Natural killer cell treated with Interleukin-12 subunit alpha and Interleukin-12 subunit beta and Interleukin-15 and Interleukin-18, amount 100 ng/mL, for 72 hours (primary cell): ENCODE results near the gene FHL2. TPM values are rescaled to one million over a fixed set of nuclear protein-coding genes. Genes with fewer than 3 reads are reported as not detected.
"Not testable (repeated sequence)": the region's sequence is repeated elsewhere in the genome, so short reads cannot be mapped to it uniquely, and the experiment has no call there.

Source experiments
- ATAC-seq, 2 donors: fragments of 150-1000 bp; cut with Tn5 transposase in 1 of 2; sonication (Bioruptor Pico), chemical (Tn5 transposase) in 1 of 2; 2 replicates each; pipeline ENCODE4 v1.10.0; 2021
- DNase-seq: peaks from one replicate; pipeline ENCODE4 v3.0.0; 2022; ENCODE audit warnings: low spot score
- H3K27ac Mint-ChIP-seq, 2 donors: 1 replicate in 1 of 2; 2 replicates in 1 of 2; pipeline ENCODE4 v1.8.0; 2022; ENCODE audit warnings: mixed read lengths in 2 of 2, mild to moderate bottlenecking in 1 of 2, moderate library complexity in 1 of 2
- H3K27me3 Mint-ChIP-seq, 2 donors: 1 replicate in 1 of 2; 2 replicates in 1 of 2; pipeline ENCODE4 v1.8.0; 2022; ENCODE audit warnings: mixed read lengths in 2 of 2
- H3K36me3 Mint-ChIP-seq: one replicate; pipeline ENCODE4 v1.8.0; 2022; ENCODE audit warnings: mixed read lengths
- H3K4me1 Mint-ChIP-seq, 2 donors: 1 replicate in 1 of 2; 2 replicates in 1 of 2; pipeline ENCODE4 v1.8.0; 2022; ENCODE audit warnings: low read depth in 2 of 2, mixed read lengths in 2 of 2, mild to moderate bottlenecking in 1 of 2
- H3K4me3 Mint-ChIP-seq: one replicate; pipeline ENCODE4 v1.8.0; 2022; ENCODE audit warnings: mixed read lengths
- H3K9me3 Mint-ChIP-seq: 2 replicates; pipeline ENCODE4 v1.8.0; 2022; ENCODE audit warnings: mixed read lengths
- total RNA-seq, 2 donors: library from RNA; stranded (reverse); gene quantifications; one replicate each; pipeline ENCODE4 v1.2.3, GENCODE V29; 2022

FHL2 gene
- total RNA-seq, 2 donors from 2014 or later, result 0.95 TPM; not detected in 1

DNA sequence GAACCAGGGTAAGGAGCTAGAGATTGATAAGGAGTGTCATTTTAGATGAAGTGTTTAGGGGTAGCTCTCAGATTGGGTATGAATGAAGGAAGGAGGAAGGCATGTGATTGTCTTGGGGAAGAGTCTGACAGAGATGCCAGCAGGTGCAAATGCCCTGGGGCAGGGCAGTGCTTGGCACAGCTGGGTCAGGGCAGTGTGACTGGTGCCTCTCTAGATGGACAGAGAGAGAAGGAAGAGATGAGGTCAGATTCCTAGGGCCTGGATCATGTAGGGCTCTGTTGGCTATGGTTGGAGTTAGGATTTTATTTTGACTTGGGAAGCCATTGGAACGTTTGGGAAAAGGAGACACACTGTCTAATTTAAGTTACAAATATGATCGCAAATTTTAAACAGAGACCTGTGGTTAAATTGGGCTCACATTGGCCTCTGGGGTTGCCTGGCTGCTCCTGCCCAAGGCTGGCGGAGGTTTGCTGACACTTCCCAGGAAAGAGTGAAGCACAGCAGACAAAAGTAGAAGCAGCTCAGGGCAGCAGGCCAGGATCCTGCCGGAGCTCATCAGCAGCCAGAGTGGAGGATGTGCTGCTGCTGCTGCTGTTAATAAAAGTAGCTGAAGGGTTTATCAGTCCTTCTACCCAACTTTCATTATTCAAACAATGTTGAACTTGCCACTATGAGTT is 32.7 kb upstream of the FHL2 start:
- Mint-ChIP-seq H3K27me3 (peaks cover 14 to 20% of the 10 kb centered on the region in 2 donors), H3K9me3 (no peaks in the 10 kb centered on the region), H3K27ac (no peak overlapping the region), H3K36me3 (no peaks in the 10 kb centered on the region), H3K4me1 (peaks cover 9 to 10% of the 10 kb centered on the region in 2 donors), H3K4me3 (no peak overlapping the region)
- DNase-seq (no peak), ATAC-seq (no peak)

DNA sequence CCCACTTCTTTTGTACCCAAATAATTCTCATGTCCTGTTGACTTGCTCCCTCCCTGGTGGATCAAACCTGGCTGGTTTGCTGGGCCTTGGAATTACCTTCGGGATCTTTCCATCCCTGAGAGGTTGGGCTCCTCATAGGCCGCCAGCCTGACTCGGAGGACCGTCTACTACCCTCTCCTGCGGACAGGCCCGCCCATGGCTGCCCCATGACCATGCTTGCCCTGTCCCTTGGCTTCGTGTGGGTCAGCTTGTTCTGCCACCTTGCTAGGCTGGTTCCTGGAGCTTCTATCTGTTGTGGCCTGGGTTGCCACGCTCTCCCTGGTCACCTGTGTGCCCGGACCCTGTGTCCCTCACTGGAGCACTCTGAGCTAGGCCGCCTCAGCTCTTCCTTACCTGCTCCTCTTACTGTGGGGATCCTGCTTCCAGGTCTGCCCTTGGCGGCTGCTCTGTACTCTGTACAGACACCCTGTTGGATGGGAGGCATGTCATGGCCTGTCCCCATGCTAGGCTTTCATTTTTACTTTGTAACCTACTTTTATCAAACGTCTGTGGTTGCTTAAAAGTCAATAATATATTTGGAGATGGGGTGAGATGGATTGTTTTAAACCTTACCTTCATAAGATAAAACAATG is 29.7 kb upstream of the FHL2 start:
- H3K9me3 Mint-ChIP-seq, result no peaks in the 10 kb centered on the region
- H3K4me3 Mint-ChIP-seq, result no peak overlapping the region
- ATAC-seq, result peak in 1 of 2 donors; percentile 61
- peaks cover 4 to 17% of the 10 kb centered on the region in 2 donors for H3K27me3 Mint-ChIP-seq
- DNase-seq, result no peak
- H3K4me1 Mint-ChIP-seq, result peaks cover 11 to 17% of the 10 kb centered on the region in 2 donors
- no peaks in the 10 kb centered on the region for H3K36me3 Mint-ChIP-seq
- H3K27ac Mint-ChIP-seq, result no peak overlapping the region

DNA sequence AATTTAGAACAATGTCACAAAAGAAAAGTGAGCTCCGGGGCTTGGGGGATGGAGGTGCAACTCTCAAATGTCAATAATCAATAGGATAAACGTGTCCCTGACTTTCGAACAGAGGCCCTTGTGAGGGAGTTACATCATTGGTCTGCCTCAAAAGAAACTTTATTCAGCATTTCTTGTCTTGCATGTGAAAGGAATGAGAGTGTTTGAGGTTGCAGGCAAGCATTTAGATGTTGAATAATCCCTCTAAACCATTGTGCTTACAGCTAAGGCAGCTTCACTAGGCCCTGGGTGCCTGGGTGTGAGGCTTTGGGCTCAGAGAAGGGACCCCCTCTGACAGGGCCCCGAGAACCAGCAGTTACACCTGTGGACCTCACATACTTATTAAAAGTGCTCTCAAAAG is 28.6 kb upstream of the FHL2 start:
- no peaks in the 10 kb centered on the region for H3K9me3 Mint-ChIP-seq
- no peaks in the 10 kb centered on the region for H3K36me3 Mint-ChIP-seq
- H3K4me1 Mint-ChIP-seq, result peaks cover 11 to 17% of the 10 kb centered on the region in 2 donors
- peaks cover 12 to 22% of the 10 kb centered on the region in 2 donors for H3K27me3 Mint-ChIP-seq
- DNase-seq, result no peak
- no peak overlapping the region for H3K4me3 Mint-ChIP-seq
- no peak for ATAC-seq
- H3K27ac Mint-ChIP-seq, result no peak overlapping the region

DNA sequence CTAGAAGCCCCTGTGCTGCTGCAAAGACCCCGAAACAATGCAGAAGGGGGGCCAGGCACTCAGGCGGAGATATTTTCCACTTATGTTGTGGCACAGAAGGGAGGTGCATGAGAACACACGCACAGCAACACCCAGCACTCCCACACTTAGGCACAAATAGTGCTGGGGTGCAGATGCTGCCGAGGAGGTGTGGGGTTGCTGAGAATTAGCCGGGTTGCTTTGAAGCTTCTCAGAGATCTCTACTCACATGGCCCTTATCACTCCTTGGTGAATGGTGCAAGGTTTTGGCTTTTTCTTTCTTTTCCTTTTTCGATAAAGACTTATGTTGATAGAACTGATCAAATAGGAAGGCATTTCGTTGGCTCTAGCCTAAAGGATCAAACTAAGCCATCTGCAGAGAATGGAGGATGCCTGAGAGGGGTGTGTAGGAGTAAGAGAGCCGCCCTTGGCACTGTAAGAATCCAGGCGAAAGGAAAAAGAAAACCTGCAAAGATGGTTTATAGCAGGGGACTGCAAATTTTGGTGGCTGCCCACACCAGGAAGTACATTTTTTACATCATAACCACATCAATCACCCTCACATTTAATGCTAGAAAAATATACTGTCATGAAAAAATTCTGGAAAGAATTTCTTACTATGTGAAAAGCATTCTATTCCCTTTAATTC is 27.9 kb upstream of the FHL2 start:
- peaks cover 12 to 24% of the 10 kb centered on the region in 2 donors for H3K27me3 Mint-ChIP-seq
- ATAC-seq (no peak), DNase-seq (no peak)
- peaks cover 11 to 17% of the 10 kb centered on the region in 2 donors for H3K4me1 Mint-ChIP-seq
- no peaks in the 10 kb centered on the region for H3K36me3 Mint-ChIP-seq
- peak overlapping the region; percentile 10 for H3K4me3 Mint-ChIP-seq
- H3K27ac Mint-ChIP-seq, result no peak overlapping the region
- no peaks in the 10 kb centered on the region for H3K9me3 Mint-ChIP-seq

DNA sequence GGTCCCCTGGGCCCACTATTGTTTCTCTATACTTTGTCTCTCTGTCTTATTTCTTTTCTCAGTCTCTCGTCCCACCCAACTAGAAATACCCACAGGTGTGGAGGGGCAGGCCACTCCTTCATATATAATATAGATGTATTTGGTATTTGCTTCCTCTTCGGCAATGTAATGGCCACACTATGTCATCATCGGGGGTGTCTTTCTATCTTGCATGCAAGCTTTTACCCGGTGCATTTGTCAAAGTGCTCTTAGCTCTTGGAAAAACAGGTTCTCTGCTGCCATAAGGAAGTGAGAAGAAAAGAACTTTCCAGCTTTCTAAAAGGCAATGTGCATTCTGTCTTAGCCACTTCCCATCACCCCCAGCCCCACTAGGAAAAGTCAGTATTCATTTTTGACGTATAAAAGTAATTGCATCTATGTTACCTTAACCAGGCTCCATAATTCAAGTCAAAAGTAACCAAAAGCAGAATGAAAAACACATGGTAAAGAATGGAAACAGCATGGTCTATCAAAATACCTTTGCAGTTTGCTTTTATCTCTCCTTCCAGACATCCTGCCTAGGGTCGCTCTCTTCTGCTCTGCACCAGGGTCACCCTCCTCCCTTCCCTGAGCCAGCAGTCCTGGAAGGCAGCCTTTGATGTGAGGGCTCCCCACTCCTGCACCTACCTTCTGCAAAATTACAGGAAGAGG is 27.2 kb upstream of the FHL2 start:
- DNase-seq (no peak), ATAC-seq (no peak)
- H3K4me1 Mint-ChIP-seq, result peaks cover 11 to 17% of the 10 kb centered on the region in 2 donors
- H3K9me3 Mint-ChIP-seq, result no peaks in the 10 kb centered on the region
- H3K27ac Mint-ChIP-seq, result no peak overlapping the region
- H3K4me3 Mint-ChIP-seq, result no peak overlapping the region
- H3K36me3 Mint-ChIP-seq, result no peaks in the 10 kb centered on the region
- H3K27me3 Mint-ChIP-seq, result peaks cover 12 to 22% of the 10 kb centered on the region in 2 donors

DNA sequence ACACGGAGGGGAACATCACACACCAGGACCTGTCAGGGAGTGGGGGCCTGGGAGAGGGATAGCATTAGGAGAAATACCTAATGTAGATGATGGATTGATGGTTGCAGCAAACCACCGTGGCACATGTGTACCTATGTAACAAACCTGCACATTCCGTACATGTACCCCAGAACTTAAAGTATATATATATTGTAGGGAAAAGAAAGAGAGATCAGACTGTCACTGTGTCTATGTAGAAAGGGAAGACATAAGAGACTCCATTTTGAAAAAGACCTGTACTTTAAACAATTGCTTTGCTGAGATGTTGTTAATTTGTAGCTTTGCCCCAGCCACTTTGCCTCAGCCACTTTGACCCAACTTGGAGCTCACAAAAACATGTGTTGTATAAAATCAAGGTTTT is 26.0 kb upstream of the FHL2 start:
- H3K4me3 Mint-ChIP-seq, H3K27ac Mint-ChIP-seq, ATAC-seq, DNase-seq, H3K9me3 Mint-ChIP-seq, H3K36me3 Mint-ChIP-seq: not testable (repeated sequence)
- Mint-ChIP-seq H3K27me3 (peaks cover 12 to 25% of the 10 kb centered on the region in 2 donors), H3K4me1 (peaks cover 11 to 17% of the 10 kb centered on the region in 2 donors)

DNA sequence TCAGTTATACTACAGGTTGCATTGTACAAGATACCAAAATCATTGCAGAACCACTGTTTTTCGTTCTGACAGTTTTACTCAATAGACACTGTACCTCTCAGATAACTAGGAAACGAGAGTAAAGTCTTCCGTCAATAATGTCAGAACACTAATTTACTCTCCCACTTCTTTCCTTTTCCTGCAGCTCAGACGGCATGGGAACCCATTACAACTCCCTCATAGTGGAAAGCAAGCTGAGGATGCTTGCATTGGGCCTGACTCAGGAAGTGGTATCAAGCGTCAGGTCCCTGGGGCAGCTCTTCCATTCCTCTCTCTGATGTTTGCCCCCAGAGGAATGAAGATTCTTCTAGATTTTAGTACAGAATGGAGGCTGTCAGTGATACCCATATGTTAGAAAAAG is 23.9 kb upstream of the FHL2 start:
- H3K4me1 Mint-ChIP-seq, result peaks cover 11 to 17% of the 10 kb centered on the region in 2 donors
- no peak overlapping the region for H3K27ac Mint-ChIP-seq

DNA sequence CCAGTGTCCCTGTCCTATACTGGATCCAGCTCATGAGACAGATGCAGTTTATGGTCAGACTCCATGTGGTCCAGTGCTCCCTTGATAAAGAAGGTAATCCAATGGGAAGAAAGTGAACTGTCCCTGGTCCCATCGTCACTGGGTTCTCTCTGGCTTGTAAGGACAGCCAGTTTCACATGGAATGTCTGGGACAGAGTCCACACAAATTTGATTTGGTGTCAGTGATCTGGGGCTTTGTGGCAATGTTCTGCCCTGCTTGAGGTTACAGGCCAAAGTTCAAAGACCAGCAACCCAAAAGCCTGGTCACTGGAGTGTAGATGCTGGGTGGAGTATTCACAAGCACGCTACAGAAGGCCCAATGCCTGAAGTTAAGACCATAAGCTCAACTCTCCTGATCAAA is 22.2 kb upstream of the FHL2 start:
- Mint-ChIP-seq H3K27me3 (peaks cover 21 to 33% of the 10 kb centered on the region in 2 donors), H3K4me3 (no peak overlapping the region), H3K4me1 (peaks cover 0 to 3% of the 10 kb centered on the region in 2 donors), H3K27ac (no peak overlapping the region), H3K36me3 (no peaks in the 10 kb centered on the region), H3K9me3 (no peaks in the 10 kb centered on the region)
- ATAC-seq, result no peak
- DNase-seq, result no peak

More for the DNA sequence above, 23.9 kb upstream of the FHL2 start:
- Mint-ChIP-seq H3K27me3 (peaks cover 12 to 28% of the 10 kb centered on the region in 2 donors), H3K36me3 (no peaks in the 10 kb centered on the region), H3K4me3 (no peak overlapping the region), H3K9me3 (no peaks in the 10 kb centered on the region)
- no peak for DNase-seq
- ATAC-seq, result no peak

DNA sequence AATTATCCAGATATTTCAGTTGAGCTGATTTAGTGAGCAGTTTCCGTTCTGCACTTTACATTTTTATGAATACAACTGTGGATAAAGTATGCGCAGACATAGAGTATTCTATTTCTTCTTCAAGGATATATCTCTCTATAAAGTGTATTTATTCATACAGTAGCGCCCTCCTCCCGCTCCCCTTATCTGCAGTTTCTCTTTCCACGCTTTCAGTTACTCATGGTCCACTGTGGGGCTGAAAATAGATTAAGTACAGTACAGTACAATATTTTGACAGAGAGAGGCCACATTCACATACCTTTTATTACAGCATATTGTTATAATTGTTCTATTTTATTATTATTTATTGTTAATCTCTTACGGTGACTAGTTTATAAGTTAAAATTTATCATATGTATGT is 19.7 kb upstream of the FHL2 start:
- H3K36me3 Mint-ChIP-seq, result no peaks in the 10 kb centered on the region
- no peaks in the 10 kb centered on the region for H3K4me1 Mint-ChIP-seq
- H3K27ac Mint-ChIP-seq, result no peak overlapping the region
- DNase-seq, result no peak
- H3K27me3 Mint-ChIP-seq, result peaks cover 26 to 29% of the 10 kb centered on the region in 2 donors
- H3K9me3 Mint-ChIP-seq, result no peaks in the 10 kb centered on the region
- no peak overlapping the region for H3K4me3 Mint-ChIP-seq
- ATAC-seq, result no peak

DNA sequence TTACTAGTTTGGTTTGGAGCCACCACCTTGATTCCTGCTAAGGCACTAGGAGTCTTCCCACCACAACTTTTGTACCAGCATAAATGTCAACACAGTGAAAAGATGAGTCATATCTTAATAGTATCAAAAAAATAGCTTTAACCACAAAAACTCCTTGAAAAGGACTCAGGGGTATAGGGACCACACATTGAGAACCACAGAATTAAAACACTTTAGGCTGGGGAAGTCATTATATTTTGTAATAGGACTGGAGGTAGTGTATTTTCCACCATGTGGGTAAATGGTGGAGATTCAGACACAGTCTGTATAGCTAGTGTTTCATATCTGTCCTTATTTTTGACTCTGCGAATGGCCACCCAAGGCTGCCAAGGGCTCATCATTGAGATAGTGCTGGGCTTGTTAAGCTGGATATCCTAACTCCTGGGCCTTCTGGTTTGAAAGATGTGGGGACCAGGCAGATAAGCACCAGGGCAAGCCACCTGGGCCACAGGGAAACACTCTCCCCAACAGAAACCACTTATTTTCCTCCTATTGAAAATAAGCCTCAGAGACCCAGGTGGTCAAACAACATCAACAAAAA is 19.1 kb upstream of the FHL2 start:
- DNase-seq (no peak), ATAC-seq (peak in 1 of 2 donors; percentile 44)
- Mint-ChIP-seq H3K4me1 (peaks cover 0 to under 1% of the 10 kb centered on the region in 2 donors), H3K27me3 (peaks cover 22 to 25% of the 10 kb centered on the region in 2 donors), H3K27ac (no peak overlapping the region), H3K4me3 (no peak overlapping the region), H3K9me3 (no peaks in the 10 kb centered on the region), H3K36me3 (no peaks in the 10 kb centered on the region)

DNA sequence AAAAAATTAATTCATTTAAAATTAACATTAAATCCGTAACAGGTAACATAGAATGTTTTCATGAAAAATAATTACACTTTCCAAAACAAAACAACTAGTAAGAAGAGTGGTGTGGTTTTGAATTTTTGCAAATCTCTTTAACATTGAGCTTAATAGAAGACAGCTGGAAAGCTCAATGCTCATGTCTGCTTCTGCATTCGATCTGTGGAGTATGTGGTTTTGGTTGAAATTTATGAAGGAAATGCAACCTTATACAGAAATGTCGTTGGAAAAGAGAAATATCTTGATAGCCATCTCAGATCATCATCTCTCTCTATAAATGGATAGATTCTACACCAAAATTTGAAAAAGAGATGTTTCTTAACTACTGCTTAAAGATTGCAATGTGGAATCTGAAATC is 17.3 kb upstream of the FHL2 start:
- Mint-ChIP-seq H3K4me3 (no peak overlapping the region), H3K27me3 (peaks cover 24 to 30% of the 10 kb centered on the region in 2 donors), H3K36me3 (no peaks in the 10 kb centered on the region)

DNA sequence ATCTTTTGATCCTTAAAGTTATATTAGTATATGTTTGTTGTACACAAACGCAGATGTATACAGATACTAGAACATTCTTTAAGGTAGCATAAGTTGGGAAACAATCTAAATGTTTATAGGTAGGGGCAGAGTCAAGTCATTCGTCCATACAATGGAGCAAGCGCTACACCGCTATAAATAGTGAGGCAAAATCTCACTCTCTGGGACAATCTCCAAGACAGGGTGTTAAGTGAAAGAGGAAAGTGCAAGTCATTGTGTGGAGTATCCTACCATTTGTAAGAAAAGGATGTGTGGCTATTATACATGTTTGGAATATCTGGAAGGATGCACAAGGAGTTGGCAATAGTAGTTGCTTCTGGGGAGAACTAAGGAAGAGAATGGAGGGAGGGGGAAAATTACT is 16.2 kb upstream of the FHL2 start:
- no peak for ATAC-seq
- Mint-ChIP-seq H3K4me1 (peaks cover 0 to 7% of the 10 kb centered on the region in 2 donors), H3K4me3 (no peak overlapping the region)

More for the DNA sequence above, 17.3 kb upstream of the FHL2 start:
- H3K9me3 Mint-ChIP-seq, result no peaks in the 10 kb centered on the region
- no peak for ATAC-seq
- no peak overlapping the region for H3K27ac Mint-ChIP-seq
- no peak for DNase-seq
- peaks cover 0 to 7% of the 10 kb centered on the region in 2 donors for H3K4me1 Mint-ChIP-seq

DNA sequence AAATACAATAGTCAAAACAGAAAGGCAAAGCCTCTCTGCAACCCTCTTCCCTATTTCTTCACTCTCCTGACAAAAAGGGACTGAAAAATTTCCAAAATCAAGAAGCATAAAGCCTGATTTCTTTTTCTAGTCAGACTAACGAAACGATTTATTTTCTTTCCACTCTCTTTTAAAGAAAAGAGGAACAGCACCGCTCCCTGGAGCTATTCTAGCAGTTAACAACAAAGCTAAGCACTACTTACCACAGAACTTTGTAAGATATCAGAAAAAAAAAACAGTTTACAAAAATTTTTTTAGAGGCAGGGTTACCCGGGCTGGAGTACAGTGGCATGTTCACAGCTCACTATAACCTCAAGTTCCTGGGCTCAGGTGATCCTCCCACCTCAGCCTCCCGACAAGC is 14.4 kb upstream of the FHL2 start:
- no peak for ATAC-seq
- Mint-ChIP-seq H3K4me3 (no peak overlapping the region), H3K4me1 (peaks cover 0 to 7% of the 10 kb centered on the region in 2 donors), H3K27ac (no peak overlapping the region), H3K27me3 (peaks cover 26 to 48% of the 10 kb centered on the region in 2 donors), H3K36me3 (no peaks in the 10 kb centered on the region), H3K9me3 (no peaks in the 10 kb centered on the region)
- no peak for DNase-seq

More for the DNA sequence above, 16.2 kb upstream of the FHL2 start:
- no peaks in the 10 kb centered on the region for H3K36me3 Mint-ChIP-seq
- no peak overlapping the region for H3K27ac Mint-ChIP-seq
- peaks cover 21 to 36% of the 10 kb centered on the region in 2 donors for H3K27me3 Mint-ChIP-seq
- no peaks in the 10 kb centered on the region for H3K9me3 Mint-ChIP-seq
- DNase-seq, result no peak
